HepG2 (cell line): ENCODE results near the gene SLC27A1. TPM values are rescaled to one million over a fixed set of nuclear protein-coding genes. Genes with fewer than 3 reads are reported as not detected.

Experiments
- AGO2 ChIP-seq: fragments of 200-400 bp; formaldehyde crosslinking; optimal IDR thresholded peaks from 2 replicates; pipeline ENCODE3; 2017; ENCODE audit warnings: mild to moderate bottlenecking, low read depth, low read length, moderate library complexity
- ARNT2 ChIP-seq: sonication (generic); formaldehyde crosslinking; IDR thresholded peaks from 2 replicates; pipeline ENCODE4 v1.8.0; 2022; ENCODE audit warnings: mild to moderate bottlenecking, low read depth, missing genetic modification reagents, moderate library complexity
- GABPB1 ChIP-seq: IDR thresholded peaks from 2 replicates; pipeline ENCODE4 v1.6.1; 2016; ENCODE audit warnings: mild to moderate bottlenecking, missing genetic modification reagents, moderate library complexity, missing compliant biosample characterization
- KAT8 ChIP-seq: IDR thresholded peaks from 2 replicates; pipeline ENCODE4 v1.6.1; 2016; ENCODE audit warnings: missing genetic modification reagents, missing compliant biosample characterization
- MIER2 ChIP-seq: IDR thresholded peaks from 2 replicates; pipeline ENCODE4 v1.6.1; 2016; ENCODE audit warnings: missing biosample characterization, missing genetic modification reagents
- POGZ ChIP-seq: sonication (generic); formaldehyde crosslinking; IDR thresholded peaks from 2 replicates; pipeline ENCODE4 v1.4.0; 2020; ENCODE audit warnings: mild to moderate bottlenecking, missing genetic modification reagents
- RXRA ChIP-seq: sonication (generic); formaldehyde crosslinking; IDR thresholded peaks from 2 replicates; pipeline ENCODE4 v1.5.1; 2020; ENCODE audit warnings: missing genetic modification reagents
- THYN1 ChIP-seq: sonication (generic); formaldehyde crosslinking; IDR thresholded peaks from 2 replicates; pipeline ENCODE4 v1.8.1; 2023; ENCODE audit warnings: low read depth, mild to moderate bottlenecking, moderate library complexity, missing genetic modification reagents, borderline replicate concordance
- ZFX ChIP-seq: sonication (generic); formaldehyde crosslinking; IDR thresholded peaks from 2 replicates; pipeline ENCODE4 v1.4.0; 2020; ENCODE audit warnings: mild to moderate bottlenecking, low read depth, missing genetic modification reagents, moderate library complexity
- ZNF143 ChIP-seq: sonication (generic); formaldehyde crosslinking; IDR thresholded peaks from 2 replicates; pipeline ENCODE4 v1.4.0; 2020; ENCODE audit warnings: missing genetic modification reagents
- ZNF552 ChIP-seq: sonication (generic); formaldehyde crosslinking; IDR thresholded peaks from 2 replicates; pipeline ENCODE4 v1.9.0; 2022; ENCODE audit warnings: missing genetic modification reagents, mild to moderate bottlenecking, borderline replicate concordance
- ZNF749 ChIP-seq: sonication (generic); formaldehyde crosslinking; IDR thresholded peaks from 2 replicates; pipeline ENCODE4 v1.8.0; 2022; ENCODE audit warnings: mild to moderate bottlenecking, missing genetic modification reagents, moderate library complexity, borderline replicate concordance
- ZSCAN30 ChIP-seq: sonication (generic); formaldehyde crosslinking; IDR thresholded peaks from 2 replicates; pipeline ENCODE4 v1.5.0; 2020; ENCODE audit warnings: mild to moderate bottlenecking, missing genetic modification reagents
- polyA plus RNA-seq, 8 experiments: library from polyadenylated mRNA; depleted of rRNA in 3 of 8; stranded (reverse) in 7 of 8; unstranded in 1 of 8; fragments of >200 nt; fragmentation: Illumina TruSeq in 4 of 8; extraction: Trizol in 4 of 8; gene quantifications; 2 replicates each; pipeline versions ENCODE4 v1.2.1 to v1.2.3, GENCODE V29; 2011 to 2016; ENCODE audit warnings: low read depth in 4 of 8, missing spikeins in 1 of 8, mixed read lengths in 1 of 8; ENCODE audit not compliant: insufficient read depth in 1 of 8
- total RNA-seq, 5 experiments: library from RNA; depleted of rRNA; stranded (reverse); fragments of >200 nt; fragmentation: Illumina TruSeq; extraction: Trizol; gene quantifications; 2 replicates each; pipeline ENCODE4 v1.2.3, GENCODE V29; 2016; ENCODE audit warnings: low read depth in 1 of 5
- TF ChIP-seq, protein P1 (sequence below): IDR thresholded peaks from 2 replicates; pipeline ENCODE4 v1.6.1; 2016; ENCODE audit warnings: low read depth, missing genetic modification reagents, missing compliant biosample characterization
- TF ChIP-seq, protein P2 (sequence below): sonication (generic); formaldehyde crosslinking; IDR thresholded peaks from 2 replicates; pipeline ENCODE4 v1.4.0; 2020; ENCODE audit warnings: mild to moderate bottlenecking, missing genetic modification reagents
- TF ChIP-seq, protein P3 (sequence below): sonication (generic); formaldehyde crosslinking; IDR thresholded peaks from 2 replicates; pipeline ENCODE4 v1.8.0; 2022; ENCODE audit warnings: mild to moderate bottlenecking, missing genetic modification reagents, moderate library complexity
- TF ChIP-seq, protein P4 (sequence below): sonication (generic); formaldehyde crosslinking; conservative IDR thresholded peaks from 2 replicates; pipeline ENCODE4 v1.4.0; 2020; ENCODE audit warnings: missing genetic modification reagents
- TF ChIP-seq, protein P5 (sequence below): sonication (generic); formaldehyde crosslinking; IDR thresholded peaks from 2 replicates; pipeline ENCODE4 v1.8.0; 2022; ENCODE audit warnings: missing genetic modification reagents, mild to moderate bottlenecking, inconsistent platforms, borderline replicate concordance

SLC27A1 gene
- total and polyA plus RNA-seq, 2 of the 13 experiments (the other 11 are each of a cell fraction or from before 2014, with no cell fraction given) = 4.1 to 8.8 TPM

DNA sequence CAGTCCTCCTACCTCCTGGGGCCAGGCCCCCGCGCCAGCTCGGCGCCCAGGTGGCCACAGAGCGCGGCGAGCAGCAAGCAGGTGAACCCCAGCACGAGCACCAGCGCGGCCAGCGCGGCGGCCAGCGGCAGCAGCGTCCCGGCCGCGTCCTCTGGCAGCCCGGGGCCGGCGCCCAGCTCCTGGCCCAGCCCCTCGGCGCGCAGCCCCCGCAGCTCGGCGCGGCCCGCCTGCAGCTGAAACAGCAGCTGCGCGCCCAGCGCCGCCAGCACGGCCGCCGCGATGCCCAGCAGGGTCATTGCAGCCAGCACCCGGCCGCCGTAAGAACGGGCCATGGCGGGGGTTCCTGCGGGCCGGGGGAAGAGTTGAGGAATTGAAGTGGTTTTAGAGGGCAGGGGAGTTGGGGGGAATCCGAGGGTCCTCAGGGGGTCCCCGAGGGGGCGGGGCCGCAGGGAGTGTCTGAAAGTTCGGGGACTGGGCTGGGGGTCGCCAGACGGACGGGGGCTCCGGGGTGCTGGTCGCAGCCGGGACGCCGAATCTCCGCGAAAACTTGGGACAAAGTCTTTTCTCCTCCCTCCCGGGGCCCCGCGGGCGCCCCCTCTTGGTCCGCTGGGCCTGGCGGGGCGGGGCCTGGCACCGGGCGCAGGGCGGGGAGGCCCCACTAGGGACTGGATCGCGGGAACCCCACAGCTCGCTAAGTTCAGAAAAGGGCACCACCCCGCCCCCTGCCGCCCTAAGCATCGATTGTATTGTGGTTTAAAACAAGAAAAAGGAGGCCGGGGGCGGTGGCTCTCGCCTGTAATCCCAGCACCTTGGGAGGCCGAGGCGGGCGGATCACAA lies 22.0 kb upstream of the SLC27A1 start, which contains the start of gene TMEM221 (continued):
- TF ChIP-seq ZFX (CRISPR knock-in tag) (peak; percentile 31; the same call in 1 of the 2 replicates), KAT8 (CRISPR knock-in tag) (0 out of 2 replicates have a peak, but pooled peaks have one; percentile 27), ZSCAN30 (CRISPR knock-in tag) (no peak), ARNT2 (no peak), GABPB1 (peak; percentile 17; the same call in 1 of the 2 replicates), ZNF143 (CRISPR knock-in tag) (no peak), AGO2 (no peak), RXRA (CRISPR knock-in tag) (no peak), ZNF749 (no peak), THYN1 (CRISPR knock-in tag) (no peak), POGZ (CRISPR knock-in tag) (no peak), ZNF552 (CRISPR knock-in tag) (no peak), MIER2 (CRISPR knock-in tag) (no peak)
- TF ChIP-seq, protein P1, sequence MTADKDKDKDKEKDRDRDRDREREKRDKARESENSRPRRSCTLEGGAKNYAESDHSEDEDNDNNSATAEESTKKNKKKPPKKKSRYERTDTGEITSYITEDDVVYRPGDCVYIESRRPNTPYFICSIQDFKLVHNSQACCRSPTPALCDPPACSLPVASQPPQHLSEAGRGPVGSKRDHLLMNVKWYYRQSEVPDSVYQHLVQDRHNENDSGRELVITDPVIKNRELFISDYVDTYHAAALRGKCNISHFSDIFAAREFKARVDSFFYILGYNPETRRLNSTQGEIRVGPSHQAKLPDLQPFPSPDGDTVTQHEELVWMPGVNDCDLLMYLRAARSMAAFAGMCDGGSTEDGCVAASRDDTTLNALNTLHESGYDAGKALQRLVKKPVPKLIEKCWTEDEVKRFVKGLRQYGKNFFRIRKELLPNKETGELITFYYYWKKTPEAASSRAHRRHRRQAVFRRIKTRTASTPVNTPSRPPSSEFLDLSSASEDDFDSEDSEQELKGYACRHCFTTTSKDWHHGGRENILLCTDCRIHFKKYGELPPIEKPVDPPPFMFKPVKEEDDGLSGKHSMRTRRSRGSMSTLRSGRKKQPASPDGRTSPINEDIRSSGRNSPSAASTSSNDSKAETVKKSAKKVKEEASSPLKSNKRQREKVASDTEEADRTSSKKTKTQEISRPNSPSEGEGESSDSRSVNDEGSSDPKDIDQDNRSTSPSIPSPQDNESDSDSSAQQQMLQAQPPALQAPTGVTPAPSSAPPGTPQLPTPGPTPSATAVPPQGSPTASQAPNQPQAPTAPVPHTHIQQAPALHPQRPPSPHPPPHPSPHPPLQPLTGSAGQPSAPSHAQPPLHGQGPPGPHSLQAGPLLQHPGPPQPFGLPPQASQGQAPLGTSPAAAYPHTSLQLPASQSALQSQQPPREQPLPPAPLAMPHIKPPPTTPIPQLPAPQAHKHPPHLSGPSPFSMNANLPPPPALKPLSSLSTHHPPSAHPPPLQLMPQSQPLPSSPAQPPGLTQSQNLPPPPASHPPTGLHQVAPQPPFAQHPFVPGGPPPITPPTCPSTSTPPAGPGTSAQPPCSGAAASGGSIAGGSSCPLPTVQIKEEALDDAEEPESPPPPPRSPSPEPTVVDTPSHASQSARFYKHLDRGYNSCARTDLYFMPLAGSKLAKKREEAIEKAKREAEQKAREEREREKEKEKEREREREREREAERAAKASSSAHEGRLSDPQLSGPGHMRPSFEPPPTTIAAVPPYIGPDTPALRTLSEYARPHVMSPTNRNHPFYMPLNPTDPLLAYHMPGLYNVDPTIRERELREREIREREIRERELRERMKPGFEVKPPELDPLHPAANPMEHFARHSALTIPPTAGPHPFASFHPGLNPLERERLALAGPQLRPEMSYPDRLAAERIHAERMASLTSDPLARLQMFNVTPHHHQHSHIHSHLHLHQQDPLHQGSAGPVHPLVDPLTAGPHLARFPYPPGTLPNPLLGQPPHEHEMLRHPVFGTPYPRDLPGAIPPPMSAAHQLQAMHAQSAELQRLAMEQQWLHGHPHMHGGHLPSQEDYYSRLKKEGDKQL (CRISPR knock-in tag) = no peak
- TF ChIP-seq, protein P2, sequence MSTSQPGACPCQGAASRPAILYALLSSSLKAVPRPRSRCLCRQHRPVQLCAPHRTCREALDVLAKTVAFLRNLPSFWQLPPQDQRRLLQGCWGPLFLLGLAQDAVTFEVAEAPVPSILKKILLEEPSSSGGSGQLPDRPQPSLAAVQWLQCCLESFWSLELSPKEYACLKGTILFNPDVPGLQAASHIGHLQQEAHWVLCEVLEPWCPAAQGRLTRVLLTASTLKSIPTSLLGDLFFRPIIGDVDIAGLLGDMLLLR (CRISPR knock-in tag) = no peak
- TF ChIP-seq, protein P3, sequence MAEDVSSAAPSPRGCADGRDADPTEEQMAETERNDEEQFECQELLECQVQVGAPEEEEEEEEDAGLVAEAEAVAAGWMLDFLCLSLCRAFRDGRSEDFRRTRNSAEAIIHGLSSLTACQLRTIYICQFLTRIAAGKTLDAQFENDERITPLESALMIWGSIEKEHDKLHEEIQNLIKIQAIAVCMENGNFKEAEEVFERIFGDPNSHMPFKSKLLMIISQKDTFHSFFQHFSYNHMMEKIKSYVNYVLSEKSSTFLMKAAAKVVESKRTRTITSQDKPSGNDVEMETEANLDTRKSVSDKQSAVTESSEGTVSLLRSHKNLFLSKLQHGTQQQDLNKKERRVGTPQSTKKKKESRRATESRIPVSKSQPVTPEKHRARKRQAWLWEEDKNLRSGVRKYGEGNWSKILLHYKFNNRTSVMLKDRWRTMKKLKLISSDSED = no peak
- TF ChIP-seq, protein P4, sequence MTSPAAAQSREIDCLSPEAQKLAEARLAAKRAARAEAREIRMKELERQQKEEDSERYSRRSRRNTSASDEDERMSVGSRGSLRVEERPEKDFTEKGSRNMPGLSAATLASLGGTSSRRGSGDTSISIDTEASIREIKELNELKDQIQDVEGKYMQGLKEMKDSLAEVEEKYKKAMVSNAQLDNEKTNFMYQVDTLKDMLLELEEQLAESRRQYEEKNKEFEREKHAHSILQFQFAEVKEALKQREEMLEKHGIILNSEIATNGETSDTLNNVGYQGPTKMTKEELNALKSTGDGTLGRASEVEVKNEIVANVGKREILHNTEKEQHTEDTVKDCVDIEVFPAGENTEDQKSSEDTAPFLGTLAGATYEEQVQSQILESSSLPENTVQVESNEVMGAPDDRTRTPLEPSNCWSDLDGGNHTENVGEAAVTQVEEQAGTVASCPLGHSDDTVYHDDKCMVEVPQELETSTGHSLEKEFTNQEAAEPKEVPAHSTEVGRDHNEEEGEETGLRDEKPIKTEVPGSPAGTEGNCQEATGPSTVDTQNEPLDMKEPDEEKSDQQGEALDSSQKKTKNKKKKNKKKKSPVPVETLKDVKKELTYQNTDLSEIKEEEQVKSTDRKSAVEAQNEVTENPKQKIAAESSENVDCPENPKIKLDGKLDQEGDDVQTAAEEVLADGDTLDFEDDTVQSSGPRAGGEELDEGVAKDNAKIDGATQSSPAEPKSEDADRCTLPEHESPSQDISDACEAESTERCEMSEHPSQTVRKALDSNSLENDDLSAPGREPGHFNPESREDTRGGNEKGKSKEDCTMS (CRISPR knock-in tag) = no peak
- TF ChIP-seq, protein P5, sequence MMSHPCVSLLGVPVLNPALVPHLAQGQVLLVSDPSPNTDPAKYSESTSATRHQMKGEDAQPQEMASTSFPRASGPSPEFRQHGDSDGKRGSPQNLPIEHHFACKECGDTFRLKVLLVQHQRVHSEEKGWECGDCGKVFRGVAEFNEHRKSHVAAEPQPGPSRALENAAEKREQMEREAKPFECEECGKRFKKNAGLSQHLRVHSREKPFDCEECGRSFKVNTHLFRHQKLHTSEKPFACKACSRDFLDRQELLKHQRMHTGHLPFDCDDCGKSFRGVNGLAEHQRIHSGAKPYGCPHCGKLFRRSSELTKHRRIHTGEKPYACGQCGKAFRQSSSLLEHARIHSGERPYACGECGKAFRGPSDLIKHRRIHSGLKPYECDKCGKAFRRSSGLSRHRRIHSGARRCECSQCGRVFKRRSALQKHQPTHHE (CRISPR knock-in tag) = no peak
